Gastrocnemius medialis (tissue), 4 donors: ENCODE data around the gene CLSTN1.

Experiments used
- POLR2A ChIP-seq, 2 donors: fragments of 450-650 bp; IDR thresholded peaks; one replicate each; pipeline ENCODE4 v1.6.1; 2017; ENCODE audit warnings: antibody characterized with exemption in 2 of 2, mild to moderate bottlenecking in 2 of 2, moderate library complexity in 2 of 2
- TF ChIP-seq, protein P1 (sequence below), 5 experiments: fragments of 450-650 bp in 3 of 5; fragments of 200-600 bp in 2 of 5; sonication (generic) in 2 of 5; IDR thresholded peaks in 4 of 5; conservative IDR thresholded peaks in 1 of 5; 1 replicate in 4 of 5; 2 replicates in 1 of 5; pipeline ENCODE4 v1.5.1; 2016 to 2019; ENCODE audit warnings: antibody characterized with exemption in 5 of 5, mild to moderate bottlenecking in 3 of 5, moderate library complexity in 3 of 5

GRCh38 chr1:9782116-9782751 lies 41.5 kb downstream of the CLSTN1 start:
- TF ChIP-seq, protein P1, sequence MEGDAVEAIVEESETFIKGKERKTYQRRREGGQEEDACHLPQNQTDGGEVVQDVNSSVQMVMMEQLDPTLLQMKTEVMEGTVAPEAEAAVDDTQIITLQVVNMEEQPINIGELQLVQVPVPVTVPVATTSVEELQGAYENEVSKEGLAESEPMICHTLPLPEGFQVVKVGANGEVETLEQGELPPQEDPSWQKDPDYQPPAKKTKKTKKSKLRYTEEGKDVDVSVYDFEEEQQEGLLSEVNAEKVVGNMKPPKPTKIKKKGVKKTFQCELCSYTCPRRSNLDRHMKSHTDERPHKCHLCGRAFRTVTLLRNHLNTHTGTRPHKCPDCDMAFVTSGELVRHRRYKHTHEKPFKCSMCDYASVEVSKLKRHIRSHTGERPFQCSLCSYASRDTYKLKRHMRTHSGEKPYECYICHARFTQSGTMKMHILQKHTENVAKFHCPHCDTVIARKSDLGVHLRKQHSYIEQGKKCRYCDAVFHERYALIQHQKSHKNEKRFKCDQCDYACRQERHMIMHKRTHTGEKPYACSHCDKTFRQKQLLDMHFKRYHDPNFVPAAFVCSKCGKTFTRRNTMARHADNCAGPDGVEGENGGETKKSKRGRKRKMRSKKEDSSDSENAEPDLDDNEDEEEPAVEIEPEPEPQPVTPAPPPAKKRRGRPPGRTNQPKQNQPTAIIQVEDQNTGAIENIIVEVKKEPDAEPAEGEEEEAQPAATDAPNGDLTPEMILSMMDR (IDR thresholded peaks at IDR 0.05 in 4 of 5, conservative IDR thresholded peaks at IDR 0.05 in 1 of 5): no peak
- TF ChIP-seq POLR2A (IDR thresholded peaks at IDR 0.05): no peak
